H1 (cell line): ENCODE data around the gene ZNF511. TPM values are rescaled to one million over a fixed set of nuclear protein-coding genes. Genes with fewer than 3 reads are reported as not detected.

Experiments
- ASH2L ChIP-seq: fragments of 200-600, 300-600 bp; sonication (generic); IDR thresholded peaks from one replicate; pipeline ENCODE4 v1.7.1; 2017; ENCODE audit warnings: low read length
- TBP ChIP-seq: IDR thresholded peaks from 2 replicates; pipeline ENCODE4 v1.6.1; 2011; ENCODE audit warnings: low read depth, low read length, improper control_type of control experiment
- polyA plus RNA-seq, 7 experiments: library from polyadenylated mRNA; depleted of rRNA in 3 of 7; stranded (reverse) in 5 of 7; unstranded in 2 of 7; fragments of >200 nt in 5 of 7; fragments of 200-250 nt in 2 of 7; gene quantifications; 1 replicate in 5 of 7; 2 replicates in 1 of 7; 4 replicates in 1 of 7; pipeline versions ENCODE4 v1.2.1 to v1.2.3, GENCODE V29; 2011 to 2013; ENCODE audit warnings: missing spikeins in 2 of 7, mixed read lengths in 2 of 7
- total RNA-seq: library from RNA; stranded (reverse); fragmentation: NEBNext Ultra II Directional; extraction: Animal tissue kit (Norgen Biotek cat#: 25700); gene quantifications from 2 replicates; pipeline ENCODE4 v1.2.1, GENCODE V29; 2021
- TF ChIP-seq, protein P1 (sequence below): IDR thresholded peaks from 2 replicates; pipeline ENCODE4 v1.6.1; 2012; ENCODE audit warnings: inconsistent platforms

The ZNF511 gene
- total and polyA plus RNA-seq, 2 of the 8 experiments (the other 6 are each of a cell fraction or from before 2014, with no cell fraction given), result 55.4 to 71.7 TPM

DNA sequence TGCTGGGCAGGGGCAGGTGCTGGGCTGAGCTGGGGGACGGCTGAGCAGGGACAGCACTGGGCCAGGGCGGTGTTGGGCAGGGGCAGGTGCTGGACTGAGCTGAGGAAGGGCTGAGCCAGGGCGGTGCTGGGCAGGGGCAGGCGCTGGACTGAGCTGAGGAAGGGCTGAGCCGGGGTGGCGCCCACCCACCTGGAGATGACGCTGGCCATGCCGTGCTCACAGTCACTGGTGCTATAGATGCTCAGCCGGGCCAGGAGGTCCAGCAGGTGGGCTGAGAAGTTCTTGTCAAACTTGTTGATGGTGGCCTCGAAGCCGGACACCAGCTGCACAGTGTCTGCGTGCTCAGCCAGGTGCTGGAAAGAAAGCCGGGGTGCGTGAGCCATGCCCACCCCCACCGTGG is 27.6 kb upstream of the ZNF511 start (continued):
- TF ChIP-seq, protein P1, sequence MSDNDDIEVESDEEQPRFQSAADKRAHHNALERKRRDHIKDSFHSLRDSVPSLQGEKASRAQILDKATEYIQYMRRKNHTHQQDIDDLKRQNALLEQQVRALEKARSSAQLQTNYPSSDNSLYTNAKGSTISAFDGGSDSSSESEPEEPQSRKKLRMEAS, result no peak
- TF ChIP-seq TBP (no peak), ASH2L (no peak)
